ENCODE data around the gene FOXA3. TPM values are rescaled to one million over a fixed set of nuclear protein-coding genes. Genes with fewer than 3 reads are reported as not detected.

The FOXA3 gene
- total and polyA plus RNA-seq, 2 of the 4 experiments (the other 2 are of a cell fraction), result not detected

- Histone ChIP-seq H4K5ac (ENCODE audit: low read depth, low read length) (no peak overlapping the region), H3K56ac (ENCODE audit: extremely low read depth, insufficient read depth, low read length) (no peak overlapping the region), H2AK5ac (ENCODE audit: low read depth, low read length) (no peak overlapping the region), H3K14ac (replicated peaks; ENCODE audit: low read depth, low read length) (no peak overlapping the region), H2BK120ac (ENCODE audit: low read depth, low read length) (no peak overlapping the region), H3K18ac (ENCODE audit: low read depth, low read length) (no peak overlapping the region), H3K9ac (ENCODE audit: low read depth, low read length) (no peak overlapping the region), H4K20me1 (ENCODE audit: insufficient read depth, low read length) (0 out of 2 replicates have a peak, but pooled peaks cover 9% of the 10 kb centered on the region), H3K79me1 (ENCODE audit: low read depth in 1 of 2, low read length in 2 of 2) (peaks cover 9 to 17% of the 10 kb centered on the region in 2 experiments), H2AFZ (replicated peaks; ENCODE audit: low read length, poor library complexity) (no peak overlapping the region), H2BK20ac (ENCODE audit: low read depth, low read length) (no peak overlapping the region), H2BK15ac (ENCODE audit: low read depth, low read length) (no peak overlapping the region), H4K8ac (ENCODE audit: low read depth in 2 of 2, low read length in 2 of 2) (no peak overlapping the region), H3K27me3 (ENCODE audit: control insufficient read depth, insufficient read depth, low read length) (peaks cover 2% of the 10 kb centered on the region), H4K91ac (ENCODE audit: insufficient read depth, low read depth, low read length) (no peak overlapping the region), H2AK9ac (replicated peaks; ENCODE audit: low read depth, low read length, poor library complexity) (peak overlapping the region; percentile 53), H3K4me2 (ENCODE audit: low read depth, low read length) (no peak overlapping the region), H3K4me1 (ENCODE audit: control insufficient read depth, insufficient read depth, low read length) (0 out of 2 replicates have a peak, but pooled peaks cover 4% of the 10 kb centered on the region), H2BK5ac (ENCODE audit: low read depth, low read length, poor library complexity, severe bottlenecking) (no peak overlapping the region), H3K9me3 (ENCODE audit: control insufficient read depth, insufficient read depth, low read length) (no peaks in the 10 kb centered on the region), H3K4me3 (ENCODE audit: insufficient read depth, low read depth, low read length) (no peak overlapping the region), H3K4ac (ENCODE audit: low read depth, low read length) (no peak overlapping the region), H3K36me3 (ENCODE audit: control insufficient read depth, insufficient read depth, low read length) (peaks cover 2% of the 10 kb centered on the region; the same call in 1 of the 2 replicates), H3K23ac (ENCODE audit: low read depth, low read length) (no peak overlapping the region), H3K27ac (ENCODE audit: insufficient read depth, low read length) (no peak overlapping the region), H3K9me1 (ENCODE audit: insufficient read depth, low read length) (peaks cover 3% of the 10 kb centered on the region; the same call in 1 of the 2 replicates)
- no TSS peak for BruUV-seq (replicated peaks)
- ATAC-seq (ENCODE audit: low read depth) (no peak), DNase-seq (no peak)
- CTCF ChIA-PET, result no interaction called here
- WGBS, 2 experiments (ENCODE audit: extremely low coverage in 2 of 2, insufficient read length in 1 of 2), result 77% methylated on average over 2 of the region's 10 CpGs; no CpG with 5 or more reads in 1 of the 2 experiments
- in situ Hi-C loops (cut with MboI; ENCODE audit: low sequenced_read_pairs), result no loop called here
- TF ChIP-seq FOS (IDR thresholded peaks at IDR 0.05; ENCODE audit: low read depth, low read length) (no peak), MAFK (IDR thresholded peaks at IDR 0.05; ENCODE audit: low read depth, low read length) (no peak), RFX5 (IDR thresholded peaks at IDR 0.05; ENCODE audit: low read depth, low read length) (no peak), MXI1 (IDR thresholded peaks at IDR 0.05; ENCODE audit: borderline replicate concordance, low read depth, low read length) (no peak), BHLHE40 (IDR thresholded peaks at IDR 0.05; ENCODE audit: low read depth, low read length) (no peak), MAZ (IDR thresholded peaks at IDR 0.05; ENCODE audit: borderline replicate concordance, low read depth, low read length) (no peak), POLR2A (IDR thresholded peaks at IDR 0.05; ENCODE audit: low read depth, low read length) (no peak), CEBPB (IDR thresholded peaks at IDR 0.05; ENCODE audit: low read depth, low read length) (no peak), NFE2L2 (IDR thresholded peaks at IDR 0.05; ENCODE audit: low read depth, low read length) (no peak), RCOR1 (IDR thresholded peaks at IDR 0.05; ENCODE audit: insufficient replicate concordance, low read length) (no peak), CHD1 (IDR thresholded peaks at IDR 0.05; ENCODE audit: low read depth, low read length) (no peak), SMC3 (IDR thresholded peaks at IDR 0.05; ENCODE audit: low read depth, low read length) (no peak), CTCF (conservative IDR thresholded peaks at IDR 0.05; ENCODE audit: low read depth, low read length) (no peak), RAD21 (IDR thresholded peaks at IDR 0.05; ENCODE audit: low read length) (no peak)
- TF ChIP-seq, protein P1, sequence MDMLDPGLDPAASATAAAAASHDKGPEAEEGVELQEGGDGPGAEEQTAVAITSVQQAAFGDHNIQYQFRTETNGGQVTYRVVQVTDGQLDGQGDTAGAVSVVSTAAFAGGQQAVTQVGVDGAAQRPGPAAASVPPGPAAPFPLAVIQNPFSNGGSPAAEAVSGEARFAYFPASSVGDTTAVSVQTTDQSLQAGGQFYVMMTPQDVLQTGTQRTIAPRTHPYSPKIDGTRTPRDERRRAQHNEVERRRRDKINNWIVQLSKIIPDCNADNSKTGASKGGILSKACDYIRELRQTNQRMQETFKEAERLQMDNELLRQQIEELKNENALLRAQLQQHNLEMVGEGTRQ (IDR thresholded peaks at IDR 0.05; ENCODE audit: low read depth, low read length), result no peak
- TF ChIP-seq, protein P2, sequence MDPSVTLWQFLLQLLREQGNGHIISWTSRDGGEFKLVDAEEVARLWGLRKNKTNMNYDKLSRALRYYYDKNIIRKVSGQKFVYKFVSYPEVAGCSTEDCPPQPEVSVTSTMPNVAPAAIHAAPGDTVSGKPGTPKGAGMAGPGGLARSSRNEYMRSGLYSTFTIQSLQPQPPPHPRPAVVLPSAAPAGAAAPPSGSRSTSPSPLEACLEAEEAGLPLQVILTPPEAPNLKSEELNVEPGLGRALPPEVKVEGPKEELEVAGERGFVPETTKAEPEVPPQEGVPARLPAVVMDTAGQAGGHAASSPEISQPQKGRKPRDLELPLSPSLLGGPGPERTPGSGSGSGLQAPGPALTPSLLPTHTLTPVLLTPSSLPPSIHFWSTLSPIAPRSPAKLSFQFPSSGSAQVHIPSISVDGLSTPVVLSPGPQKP (IDR thresholded peaks at IDR 0.05; ENCODE audit: borderline replicate concordance, low read depth, low read length), result no peak
- POLR2A ChIA-PET (ENCODE audit: unreplicated experiment), result no interaction called here
- intact Hi-C loops (cut with micrococcal nuclease), result no loop called here
- dilution Hi-C loops (cut with HindIII; ENCODE audit: low sequenced_read_pairs, unreplicated experiment), result no loop called here
Measured at GRCh38 chr19:45905011-45905410, 40.9 kb downstream of the FOXA3 start.

Measured in IMR-90 (cell line).